Fibroblast of the conjunctiva (primary cell): Measurements from ENCODE around the gene TMSB10.
"Not testable (repeated sequence)": the region's sequence is repeated elsewhere in the genome, so short reads cannot be mapped to it uniquely, and the experiment has no call there.

Experiments used
- DNase-seq: peaks from one replicate; pipeline ENCODE4 v3.0.0-alpha.2; 2010; ENCODE audit warnings: low read depth

Gene TMSB10

DNA sequence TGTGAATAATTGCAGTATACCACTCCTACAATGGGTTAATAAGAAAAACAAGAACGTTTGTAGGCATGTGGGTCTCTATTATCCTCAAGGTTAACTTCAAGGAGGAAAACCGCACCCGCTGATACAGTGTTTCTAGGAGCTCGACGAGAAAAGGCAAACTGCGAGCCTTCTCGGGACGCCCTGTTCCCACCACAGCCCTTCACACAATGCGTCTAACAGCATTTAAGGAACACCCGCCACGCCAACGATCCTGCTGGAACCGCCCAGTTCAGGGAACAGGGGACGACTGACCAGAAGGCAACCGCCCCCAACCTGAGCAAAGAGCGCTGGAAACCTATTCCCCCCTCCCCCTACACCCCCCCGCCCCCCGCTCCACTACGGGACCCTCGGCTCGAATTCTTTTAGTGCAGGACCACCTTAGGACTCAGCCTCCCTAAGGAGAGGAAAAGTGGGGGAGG is 710 bp upstream of the TMSB10 start:
- peak; percentile 58 for DNase-seq

DNA sequence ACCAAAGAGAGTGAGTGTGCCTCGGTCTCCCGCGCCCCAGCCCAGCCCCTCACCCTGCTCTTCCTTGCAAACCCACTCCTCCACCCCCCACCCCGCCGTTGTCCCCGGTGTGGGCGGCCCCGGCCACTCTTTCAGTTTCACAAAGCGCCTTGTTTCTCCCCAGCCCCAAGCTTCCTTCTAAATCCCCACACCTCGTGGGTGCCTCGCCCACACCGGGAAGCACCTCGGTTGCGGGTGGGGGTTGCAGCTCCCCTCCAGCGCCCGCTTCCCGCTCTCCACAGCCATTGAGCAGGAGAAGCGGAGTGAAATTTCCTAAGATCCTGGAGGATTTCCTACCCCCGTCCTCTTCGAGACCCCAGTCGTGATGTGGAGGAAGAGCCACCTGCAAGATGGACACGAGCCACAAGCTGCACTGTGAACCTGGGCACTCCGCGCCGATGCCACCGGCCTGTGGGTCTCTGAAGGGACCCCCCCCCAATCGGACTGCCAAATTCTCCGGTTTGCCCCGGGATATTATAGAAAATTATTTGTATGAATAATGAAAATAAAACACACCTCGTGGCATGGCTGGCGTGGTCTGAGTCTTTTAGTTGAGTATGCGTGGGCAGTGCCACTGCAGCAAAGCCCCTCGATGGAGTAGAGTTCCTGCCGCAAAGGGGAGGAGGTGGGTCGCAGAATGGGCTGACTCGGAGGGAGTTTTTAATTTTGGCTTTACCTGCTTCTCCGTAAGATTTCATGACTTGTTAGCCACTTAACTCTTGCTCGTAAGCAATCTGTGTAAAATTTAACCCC is 848 bp downstream of the TMSB10 start:
- DNase-seq: no peak

DNA sequence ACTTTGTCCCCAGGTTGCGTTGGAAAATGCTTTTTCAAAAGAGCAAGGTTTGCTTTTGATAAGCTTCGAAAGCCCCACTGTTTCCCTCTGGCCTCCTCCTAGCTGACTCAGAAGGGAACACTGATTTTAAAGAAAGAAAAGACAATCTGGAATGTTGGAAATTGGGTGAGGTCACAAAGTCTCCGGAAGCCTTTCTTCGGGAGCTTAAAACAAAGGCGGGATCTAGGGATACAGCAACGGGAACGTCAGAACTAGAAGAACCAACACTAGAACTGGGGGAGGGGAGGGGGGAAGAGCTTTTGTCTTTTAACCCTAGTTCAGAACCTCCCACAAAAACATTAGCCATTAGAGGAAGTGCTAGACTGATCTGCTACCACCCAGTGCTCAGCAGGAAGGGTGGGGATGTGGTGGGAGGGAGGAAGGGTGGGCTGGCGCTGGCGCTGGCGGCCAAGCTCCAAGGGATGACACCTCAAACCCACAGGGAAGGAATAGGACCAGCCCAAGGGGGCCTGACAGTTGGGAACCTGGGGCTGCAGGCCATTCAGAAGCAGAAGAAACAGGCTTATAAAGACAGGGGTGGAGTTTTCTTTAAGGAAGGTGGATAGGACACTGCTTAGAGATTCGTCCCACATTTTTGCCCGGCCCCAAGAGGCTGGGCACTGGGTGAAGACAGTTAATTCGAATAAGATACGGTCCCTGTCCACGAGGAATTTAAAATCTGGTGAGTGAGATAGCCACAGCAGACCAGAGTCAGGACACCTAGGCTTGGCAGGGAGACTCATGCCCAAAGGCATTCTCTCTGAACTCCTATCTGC is 1.7 kb downstream of the TMSB10 start:
- peak; percentile 89 for DNase-seq

DNA sequence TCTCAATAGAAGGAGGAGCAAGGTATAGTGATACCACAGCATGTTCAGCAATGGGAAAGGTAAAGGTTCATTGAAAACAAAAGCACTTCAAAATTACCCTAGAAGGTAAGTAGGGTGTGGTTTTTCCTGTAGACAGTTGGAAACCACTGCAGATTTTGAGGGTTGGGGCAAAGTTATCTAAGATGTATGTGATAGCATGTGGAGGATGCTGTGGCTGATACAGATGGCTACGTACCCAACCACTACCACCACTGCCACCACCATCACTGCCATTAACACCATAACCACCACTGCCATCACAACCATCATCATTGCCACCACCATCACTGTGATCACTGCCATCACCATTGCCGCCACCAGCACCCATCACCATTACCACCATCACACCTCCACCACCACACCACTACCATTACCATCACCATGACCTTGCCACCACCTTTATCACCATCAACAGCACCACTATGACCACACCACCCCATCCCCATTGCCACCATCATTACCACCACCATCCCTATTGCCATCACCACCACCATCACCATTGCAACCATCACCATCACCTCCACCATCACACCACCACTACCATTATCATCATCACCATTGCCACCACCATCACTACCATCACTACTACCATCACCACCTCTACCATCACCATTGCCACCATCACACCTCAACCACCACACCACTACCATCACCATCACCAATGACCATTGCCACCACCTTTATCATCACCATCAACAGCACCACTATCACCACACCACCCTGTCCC is 3.7 kb downstream of the TMSB10 start:
- DNase-seq: no peak

DNA sequence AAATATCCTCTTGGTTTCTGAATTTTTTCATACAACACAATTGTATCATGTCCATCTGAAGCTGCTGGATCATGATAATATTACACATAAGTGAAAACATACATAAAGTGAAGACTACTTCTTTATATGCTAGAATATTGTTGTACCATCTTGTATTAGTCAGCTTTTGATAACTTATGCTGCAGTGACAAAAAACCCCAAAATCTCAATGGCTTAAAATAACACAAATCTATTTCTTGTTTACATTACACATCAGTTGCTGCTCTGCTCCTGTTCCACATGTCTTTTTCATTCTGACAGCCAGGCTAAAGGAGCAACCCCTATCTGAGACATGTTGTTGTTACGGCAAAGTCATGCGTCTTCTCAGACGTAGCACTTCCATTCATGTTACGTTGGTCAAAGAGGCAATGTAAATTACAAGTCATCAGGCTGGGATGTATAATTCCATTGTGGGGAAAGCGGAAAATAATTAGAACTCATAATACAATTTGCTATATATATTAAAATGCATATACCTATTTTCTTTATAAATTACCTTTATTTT is 5.8 kb downstream of the TMSB10 start:
- DNase-seq: no peak

DNA sequence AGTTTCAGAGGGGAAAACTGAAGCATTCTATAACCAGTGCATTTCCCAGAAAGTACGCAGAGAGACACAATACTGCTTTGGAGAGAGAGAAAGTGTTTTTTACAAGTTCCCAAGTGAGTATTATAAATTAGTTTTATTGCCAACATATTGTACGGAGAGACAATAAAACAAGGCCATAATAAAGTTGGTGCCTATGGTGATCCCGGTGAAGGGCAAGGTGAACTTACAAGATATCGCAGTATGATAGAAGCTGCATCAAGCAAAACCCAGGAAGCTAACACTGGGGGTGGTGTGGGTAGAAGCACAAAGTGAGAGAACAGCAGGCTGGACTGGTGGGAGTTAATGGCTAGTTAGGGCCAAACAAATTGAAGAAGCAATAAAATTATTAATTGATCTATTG is 7.5 kb downstream of the TMSB10 start:
- no peak for DNase-seq

DNA sequence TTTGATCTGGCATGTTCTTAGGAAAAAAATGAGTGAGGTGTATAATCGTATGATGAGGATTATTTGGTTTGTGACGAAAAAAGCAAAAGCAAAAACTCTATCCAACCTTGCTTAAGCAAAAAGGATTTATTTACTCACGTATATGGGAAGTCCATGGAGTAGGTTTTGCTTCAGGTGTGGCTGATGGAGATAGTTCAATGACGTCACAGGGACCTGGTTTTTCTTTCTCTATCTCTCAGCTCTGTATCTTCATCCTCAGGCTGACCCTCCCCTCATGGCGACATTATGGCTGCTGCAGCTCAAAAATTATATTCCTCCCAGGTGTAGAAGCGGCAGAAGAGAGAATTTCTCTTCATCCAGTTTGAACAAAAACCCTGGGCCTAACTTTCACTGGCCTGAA is 8.9 kb downstream of the TMSB10 start:
- no peak for DNase-seq

DNA sequence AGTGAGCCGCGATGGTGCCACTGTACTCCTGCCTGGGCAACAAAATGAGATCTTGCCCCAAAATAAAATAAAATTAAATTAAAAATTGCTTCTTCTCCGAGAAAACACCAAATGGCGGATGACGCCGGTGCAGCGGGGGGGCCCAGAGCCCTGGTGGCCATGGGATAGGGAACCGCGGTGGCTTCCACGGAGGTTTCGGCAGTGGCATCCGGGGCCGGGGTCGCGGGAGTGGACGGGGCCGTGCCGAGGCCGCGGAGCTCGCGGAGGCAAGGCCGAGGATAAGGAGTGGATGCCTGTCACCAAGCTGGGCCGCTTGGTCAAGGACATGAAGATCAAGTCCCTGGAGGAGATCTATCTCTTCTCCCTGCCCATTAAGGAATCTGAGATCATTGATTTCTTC is 10.2 kb downstream of the TMSB10 start:
- DNase-seq: not testable (repeated sequence)

DNA sequence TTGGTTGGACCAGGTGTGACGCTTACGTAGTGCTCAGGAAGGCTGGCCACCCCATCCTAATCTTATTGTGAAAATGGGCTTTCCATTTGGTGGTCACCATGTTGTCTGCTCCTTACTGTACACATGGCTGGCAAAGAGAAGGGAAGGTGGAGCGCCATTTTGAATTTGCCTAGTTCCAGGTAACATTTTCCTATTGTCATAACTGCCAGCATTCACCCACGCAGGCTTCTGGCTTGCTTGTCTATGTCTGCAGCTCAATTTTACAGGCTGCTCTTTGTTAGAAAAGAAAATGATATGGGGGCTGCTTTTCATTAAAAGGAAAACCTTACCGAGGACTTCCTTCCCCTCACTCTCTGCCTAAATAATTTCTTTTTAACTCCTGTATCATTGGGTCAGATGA is 12.4 kb downstream of the TMSB10 start:
- DNase-seq: not testable (repeated sequence)

DNA sequence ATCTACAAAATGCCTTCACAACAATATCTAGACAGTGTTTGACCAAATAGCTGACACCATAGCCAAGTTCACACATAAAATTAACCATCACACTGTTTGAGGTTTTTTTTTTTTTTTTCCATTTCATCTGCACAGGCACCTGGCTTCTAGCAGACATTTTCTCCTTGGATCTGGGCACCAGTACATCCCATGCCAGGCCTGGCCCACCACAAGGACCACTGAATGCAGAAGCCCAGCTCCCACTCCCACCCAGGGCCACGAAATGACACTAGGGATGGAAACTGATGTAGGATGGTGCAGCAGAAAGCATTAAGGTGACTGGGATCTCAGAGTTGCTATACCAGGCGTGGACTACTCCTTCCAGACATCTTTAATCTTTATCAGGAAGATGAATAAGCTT is 13.0 kb downstream of the TMSB10 start:
- no peak for DNase-seq

DNA sequence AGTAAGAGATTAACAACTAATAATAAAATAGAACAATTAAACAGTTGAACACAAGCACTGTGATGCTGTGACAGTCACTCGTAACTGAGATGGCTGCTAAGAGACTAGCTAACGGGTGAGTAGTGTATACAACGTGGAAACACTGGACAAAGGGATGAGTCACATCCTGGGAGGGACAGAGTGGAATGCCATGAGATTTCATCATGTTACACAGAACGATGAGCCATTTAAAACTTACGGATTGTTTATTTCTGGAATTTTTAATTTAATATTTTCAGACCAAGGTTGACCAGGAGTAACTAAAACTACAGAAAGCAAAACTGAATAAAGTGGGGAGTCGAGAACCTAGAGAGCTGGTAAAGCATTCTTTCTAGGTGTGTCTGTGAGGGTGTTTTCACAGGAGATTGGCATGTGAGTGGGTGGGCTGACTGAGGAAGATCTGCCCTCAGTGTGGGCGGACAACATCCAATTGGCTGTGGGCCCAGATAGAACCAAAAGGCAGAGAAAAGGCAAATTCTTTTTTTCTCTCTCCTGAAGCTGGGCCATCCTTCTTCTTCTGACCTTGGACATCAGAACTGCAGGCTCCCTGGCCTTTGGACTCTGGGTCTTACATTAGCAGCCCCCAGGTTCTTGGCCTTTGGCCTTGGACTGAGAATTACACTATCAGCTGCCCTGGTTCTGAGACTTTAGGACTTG is 14.6 kb downstream of the TMSB10 start:
- DNase-seq: peak; percentile 96

DNA sequence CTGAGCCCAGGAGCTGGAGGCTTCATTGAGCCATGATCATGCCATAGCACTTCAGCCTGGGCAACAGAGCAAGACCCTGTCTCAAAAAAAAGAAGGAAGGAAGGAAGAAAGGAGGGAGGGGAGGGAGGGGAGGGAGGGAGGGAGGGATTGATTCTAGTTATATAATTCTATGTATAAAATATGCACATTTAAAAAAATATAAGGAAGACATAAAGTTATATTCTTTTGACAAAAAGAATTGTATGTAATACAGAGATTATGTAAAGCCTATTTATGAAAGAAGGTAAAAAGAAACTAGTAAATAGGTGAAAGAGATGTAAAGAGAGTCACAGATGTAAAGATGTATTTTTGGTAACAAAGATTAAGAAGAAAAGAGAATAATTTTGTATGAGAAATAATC is 17.6 kb downstream of the TMSB10 start:
- no peak for DNase-seq

DNA sequence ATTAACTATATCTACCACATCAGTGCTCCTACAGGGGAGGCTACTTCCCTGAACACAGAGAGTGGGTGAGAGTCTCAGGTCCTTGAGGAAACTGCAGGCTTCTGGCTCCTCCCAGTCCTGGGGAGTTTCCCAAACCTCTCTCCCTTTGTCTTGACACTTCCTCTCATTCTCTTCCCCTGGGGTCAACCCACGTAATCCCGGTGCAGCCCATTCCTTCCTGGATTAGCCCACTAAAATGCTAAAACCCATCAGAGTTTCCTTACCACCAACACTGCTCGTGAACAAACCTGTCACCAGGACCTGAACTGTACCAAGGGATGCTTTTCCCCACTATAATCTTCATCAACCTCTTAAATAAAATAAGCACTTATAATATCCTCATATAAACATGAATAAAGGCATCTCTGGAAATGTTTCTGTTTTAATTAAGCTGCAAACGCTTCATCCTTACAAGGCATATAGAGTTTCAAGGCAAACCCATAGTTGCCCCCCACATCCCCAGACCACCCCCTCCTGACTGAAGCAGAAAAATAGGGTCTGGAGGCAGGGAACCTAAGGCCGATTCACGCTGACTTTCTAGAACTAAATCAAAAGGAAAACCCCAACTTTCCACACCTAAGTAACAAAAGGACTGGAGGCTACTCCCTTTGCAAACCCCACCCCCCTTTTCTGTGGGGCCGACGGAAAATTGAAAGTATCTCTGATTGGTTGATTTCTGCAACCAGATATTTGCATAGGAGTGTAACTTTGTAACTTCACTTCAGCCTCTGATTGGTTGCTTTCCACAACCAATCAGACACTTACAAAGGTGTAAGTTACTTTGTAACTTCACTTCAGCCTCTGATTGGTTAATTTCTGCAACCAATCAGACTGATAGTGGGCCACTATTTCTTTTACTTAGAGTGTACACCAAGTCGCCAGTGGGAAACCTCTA is 19.0 kb downstream of the TMSB10 start:
- DNase-seq: peak; percentile 48

DNA sequence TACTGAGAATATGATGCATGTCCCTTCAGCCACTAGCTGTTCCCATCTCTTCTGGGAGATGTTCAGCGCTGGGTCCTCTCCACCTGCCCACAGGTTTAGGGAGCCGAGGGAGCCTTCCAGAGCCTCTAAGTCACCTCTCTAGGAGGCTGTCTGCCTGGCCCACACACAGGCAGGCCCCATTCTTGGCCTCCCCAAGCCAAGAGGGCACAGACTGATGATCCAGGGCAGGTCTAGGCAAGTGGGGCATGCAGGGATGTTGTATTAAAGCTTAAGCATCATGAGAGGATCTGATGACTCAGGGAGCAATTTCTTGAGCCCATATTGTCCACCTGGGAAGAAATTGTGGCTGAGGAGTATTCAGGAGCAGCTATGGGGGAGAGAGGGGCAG is 19.9 kb downstream of the TMSB10 start:
- DNase-seq: no peak

DNA sequence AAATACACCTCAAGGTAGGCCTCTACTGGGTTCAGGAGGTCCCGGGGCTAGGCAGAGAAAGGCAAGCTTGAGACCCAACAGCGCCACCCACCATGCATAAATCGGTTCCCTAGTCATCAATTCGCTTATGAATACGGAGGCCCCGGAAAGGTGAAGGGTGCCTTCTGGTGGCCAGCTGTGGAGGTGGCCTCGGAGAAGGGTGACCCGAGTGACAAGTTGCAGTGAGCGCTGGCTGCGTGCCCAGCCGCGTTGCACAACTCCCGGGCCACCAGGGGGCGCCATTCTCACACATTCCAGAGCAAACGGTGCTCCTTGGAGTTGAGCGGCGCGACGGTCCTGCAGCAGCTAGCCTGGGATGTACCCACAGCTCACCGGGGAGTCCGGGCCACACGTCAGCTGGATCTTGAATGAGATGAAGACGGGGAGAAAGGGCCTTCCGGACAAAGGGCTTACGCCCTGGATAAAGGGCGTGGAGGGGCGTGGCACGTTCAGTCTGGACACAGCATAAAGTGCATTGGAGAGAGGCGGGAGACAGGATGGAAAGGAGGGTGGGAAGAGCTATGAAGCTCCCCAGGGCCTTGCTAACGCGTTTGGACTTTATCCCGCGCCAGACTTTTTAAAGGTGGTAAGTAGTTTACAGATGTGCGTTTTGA is 20.4 kb downstream of the TMSB10 start:
- DNase-seq: peak; percentile 83

DNA sequence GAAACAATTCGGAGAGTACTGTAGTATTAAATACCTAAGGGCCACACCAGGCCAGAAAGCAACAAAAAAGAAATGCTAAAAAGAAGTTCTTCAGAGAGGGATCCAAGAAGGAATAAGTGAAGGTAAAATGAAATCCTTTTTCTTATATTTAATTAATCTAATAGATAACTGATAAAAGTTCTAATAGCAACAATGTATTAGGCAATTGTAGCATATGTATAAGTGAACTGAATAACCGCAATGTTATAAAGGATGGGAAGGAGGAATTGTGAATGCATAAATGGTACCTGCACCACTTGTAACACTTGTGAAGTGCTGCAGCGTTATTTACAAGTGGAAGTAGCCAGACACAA is 21.8 kb downstream of the TMSB10 start:
- no peak for DNase-seq

DNA sequence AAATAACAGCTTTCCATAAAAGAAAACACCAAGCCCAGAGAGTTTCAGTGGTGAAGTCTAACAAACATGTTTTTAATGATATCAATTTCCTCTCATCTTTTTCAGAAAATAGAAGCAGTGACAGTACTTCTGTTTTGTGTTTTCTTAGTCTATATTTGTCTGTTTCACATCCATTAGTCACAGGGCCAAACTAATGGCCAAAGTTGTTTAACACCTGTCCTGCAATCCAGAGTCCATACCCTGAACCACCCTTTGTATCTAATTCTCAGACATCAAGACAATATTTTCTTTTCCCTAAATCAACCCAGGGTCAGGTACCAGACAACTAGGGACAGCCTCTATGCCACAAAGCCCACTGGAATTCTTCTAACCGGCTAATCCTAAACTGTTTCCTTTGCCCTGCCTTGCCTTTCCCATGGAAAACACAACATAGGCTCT is 25.9 kb downstream of the TMSB10 start:
- no peak for DNase-seq

DNA sequence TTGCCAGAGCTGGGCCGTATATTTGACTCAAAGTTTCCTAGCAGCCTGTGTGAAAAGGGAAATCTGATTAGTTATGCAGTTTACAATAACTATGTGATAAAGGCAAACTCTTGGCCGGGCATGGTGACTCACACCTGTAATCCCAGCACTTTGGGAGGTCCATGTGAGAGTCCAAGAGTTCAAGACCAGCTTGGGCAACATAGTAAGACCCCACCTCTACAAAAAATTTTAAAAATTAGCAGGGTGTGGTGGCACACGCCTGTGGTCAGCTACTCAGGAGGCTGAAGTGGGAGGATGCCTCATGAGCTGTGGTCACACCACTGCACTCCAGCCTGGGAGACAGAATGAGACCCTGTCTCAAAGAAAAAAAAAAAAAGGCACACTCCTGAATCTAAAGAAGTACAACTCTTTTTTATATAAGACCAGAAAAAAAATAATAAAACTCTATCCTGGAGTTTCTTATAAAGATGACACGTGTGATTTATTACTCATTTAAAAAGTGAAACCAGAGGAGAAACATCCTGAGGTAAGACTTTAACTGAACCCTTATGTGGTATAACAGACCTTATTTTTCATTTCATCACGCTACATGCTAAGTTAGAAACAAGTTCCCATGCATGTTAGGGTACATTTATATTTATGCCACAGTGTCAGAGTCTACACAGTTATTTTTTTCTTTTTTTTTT is 32.9 kb downstream of the TMSB10 start:
- no peak for DNase-seq

DNA sequence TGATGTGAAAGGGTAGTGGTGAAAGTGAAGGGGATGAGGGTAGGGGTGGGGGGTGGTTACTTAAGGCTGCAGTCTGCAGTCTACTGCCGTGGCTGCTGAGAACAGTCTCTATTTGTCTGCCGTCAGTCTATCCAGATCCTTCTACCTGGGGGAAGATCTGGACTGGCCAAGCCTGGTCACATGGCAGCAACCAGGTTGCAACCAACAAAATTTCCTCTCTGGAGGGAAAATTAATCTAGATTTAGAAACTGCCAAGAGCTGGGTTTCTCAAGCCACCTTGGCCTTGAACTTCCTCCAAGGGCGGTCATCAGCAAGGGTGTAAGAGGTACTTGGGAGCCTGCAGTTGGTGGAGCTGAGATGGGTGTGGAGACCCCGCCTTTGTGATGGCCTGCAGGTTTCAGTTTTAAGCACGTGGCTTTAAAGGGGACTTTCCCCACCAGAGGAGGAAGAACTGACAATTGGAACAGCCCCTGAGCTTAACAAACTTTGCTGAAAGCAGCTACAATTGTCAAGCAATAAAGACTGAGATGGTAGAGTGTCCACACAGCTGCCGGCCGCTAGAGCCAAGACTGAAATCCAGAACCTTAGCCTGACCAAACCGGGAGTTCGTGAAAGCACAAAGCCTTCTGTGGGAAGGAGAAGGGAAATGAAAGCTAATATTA is 34.1 kb downstream of the TMSB10 start:
- DNase-seq: no peak
